Measurements from ENCODE around the gene SAFB2. TPM values are rescaled to one million over a fixed set of nuclear protein-coding genes. Genes with fewer than 3 reads are reported as not detected.

The SAFB2 gene
- total RNA-seq, 4 donors from 2014 or later: 59.5 to 200 (median 121) TPM

DNA sequence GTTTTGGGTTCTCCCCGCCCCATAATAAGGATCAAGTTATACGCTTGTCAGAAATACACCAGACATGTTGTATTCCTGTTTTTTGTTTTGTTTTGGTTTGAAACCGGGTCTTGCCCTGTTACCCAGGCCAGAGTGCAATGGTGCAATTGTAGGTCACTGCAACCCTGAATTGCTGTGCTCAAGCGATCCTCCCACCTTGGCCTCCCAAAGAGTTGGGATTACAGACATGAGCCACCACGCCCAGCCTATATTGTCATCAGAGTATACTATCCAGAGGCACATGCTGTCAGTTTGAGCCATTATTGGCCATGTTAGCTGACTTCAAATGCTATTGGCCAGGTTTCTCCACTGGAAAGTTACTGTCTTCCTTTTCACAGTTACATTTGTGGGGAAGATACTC lies 10.1 kb upstream of the SAFB2 start:
- H3K27me3 ChIP-seq: no peaks in the 10 kb centered on the region
- H3K36me3 ChIP-seq: peaks cover 0 to 18% (median 0%) of the 10 kb centered on the region in 3 donors
- no peak overlapping the region for H3K4me3 ChIP-seq
- DNase-seq: peak in 1 of 3 donors; percentile 44
- peaks cover 0 to 33% (median 4%) of the 10 kb centered on the region in 4 donors for H3K4me1 ChIP-seq
- no peak overlapping the region for H3K27ac ChIP-seq
- no peak for TF ChIP-seq POLR2A (IDR thresholded peaks at IDR 0.05)
- TF ChIP-seq CTCF (IDR thresholded peaks at IDR 0.05): no peak
- H3K9me3 ChIP-seq: no peaks in the 10 kb centered on the region

DNA sequence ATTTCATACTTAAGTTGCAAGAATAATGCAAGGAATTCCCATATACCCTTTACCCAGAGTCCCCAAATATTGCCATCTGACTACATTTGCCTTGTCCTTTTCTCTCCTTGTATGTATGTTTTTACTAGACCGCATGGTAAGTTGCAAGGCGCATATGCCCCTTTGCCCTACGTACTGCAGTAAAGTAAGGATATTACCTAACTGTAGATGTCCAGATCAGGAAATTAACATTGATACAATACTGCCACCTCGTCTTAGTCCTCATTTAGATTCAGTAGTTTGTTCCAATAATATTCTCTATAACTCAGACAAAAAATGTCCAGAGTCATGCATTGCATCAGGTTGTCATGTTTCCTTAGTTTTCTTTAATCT lies 9.7 kb upstream of the SAFB2 start:
- TF ChIP-seq POLR2A (IDR thresholded peaks at IDR 0.05): no peak
- TF ChIP-seq CTCF (IDR thresholded peaks at IDR 0.05): no peak
- Histone ChIP-seq H3K36me3 (peaks cover 0 to 23% (median 0%) of the 10 kb centered on the region in 3 donors), H3K27me3 (no peaks in the 10 kb centered on the region), H3K27ac (no peak overlapping the region), H3K9me3 (no peaks in the 10 kb centered on the region), H3K4me3 (no peak overlapping the region), H3K4me1 (peaks cover 0 to 36% (median 4%) of the 10 kb centered on the region in 4 donors)
- DNase-seq: peak in 1 of 3 donors; percentile 22

GRCh38 chr19:5631567-5632240 lies 9.1 kb upstream of the SAFB2 start:
- Histone ChIP-seq H3K4me3 (no peak overlapping the region), H3K27me3 (no peaks in the 10 kb centered on the region), H3K27ac (no peak overlapping the region), H3K36me3 (peaks cover 0 to 28% (median 0%) of the 10 kb centered on the region in 3 donors), H3K9me3 (no peaks in the 10 kb centered on the region), H3K4me1 (peaks cover 0 to 41% (median 4%) of the 10 kb centered on the region in 4 donors)
- TF ChIP-seq POLR2A (IDR thresholded peaks at IDR 0.05) (no peak), CTCF (IDR thresholded peaks at IDR 0.05) (no peak)
- peak in 1 of 3 donors; percentile 25 for DNase-seq

DNA sequence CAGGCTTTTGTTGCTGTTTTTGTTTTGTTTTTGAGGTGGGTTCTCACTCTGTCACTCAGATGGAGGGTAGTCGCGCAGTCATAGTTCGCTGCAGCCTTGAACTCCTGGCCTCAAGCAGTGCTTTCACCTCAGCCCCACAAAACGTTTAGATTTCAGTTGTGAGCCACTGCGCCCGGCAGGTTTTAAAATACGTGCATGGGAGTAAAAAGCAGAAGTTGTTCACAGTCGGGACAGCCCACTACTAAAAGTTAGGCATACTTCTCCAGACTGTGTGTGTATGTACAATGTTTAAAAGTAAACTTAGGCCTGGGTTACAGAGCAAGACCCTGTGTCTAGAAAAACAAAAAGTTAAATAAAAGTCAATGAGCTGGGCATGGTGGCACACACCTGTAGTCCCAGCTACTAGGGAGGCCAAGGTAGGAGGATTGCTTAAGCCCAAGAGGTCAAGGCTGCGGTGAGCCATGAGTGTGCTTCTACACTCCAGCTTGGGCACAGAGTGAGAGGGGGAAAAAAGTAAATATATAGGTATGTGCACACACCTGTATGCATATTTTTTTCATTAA lies 6.4 kb upstream of the SAFB2 start:
- peaks cover 0 to 45% (median 0%) of the 10 kb centered on the region in 3 donors for H3K36me3 ChIP-seq
- no peaks in the 10 kb centered on the region for H3K9me3 ChIP-seq
- peak overlapping the region in 1 of 4 donors; percentile 40 for H3K27ac ChIP-seq
- no peaks in the 10 kb centered on the region for H3K27me3 ChIP-seq
- no peak for TF ChIP-seq POLR2A (IDR thresholded peaks at IDR 0.05)
- TF ChIP-seq CTCF (IDR thresholded peaks at IDR 0.05): no peak
- no peak overlapping the region for H3K4me3 ChIP-seq
- H3K4me1 ChIP-seq: peaks cover 4 to 63% (median 17%) of the 10 kb centered on the region in 4 donors
- peak in 2 of 3 donors; percentile 47 to 52 for DNase-seq

DNA sequence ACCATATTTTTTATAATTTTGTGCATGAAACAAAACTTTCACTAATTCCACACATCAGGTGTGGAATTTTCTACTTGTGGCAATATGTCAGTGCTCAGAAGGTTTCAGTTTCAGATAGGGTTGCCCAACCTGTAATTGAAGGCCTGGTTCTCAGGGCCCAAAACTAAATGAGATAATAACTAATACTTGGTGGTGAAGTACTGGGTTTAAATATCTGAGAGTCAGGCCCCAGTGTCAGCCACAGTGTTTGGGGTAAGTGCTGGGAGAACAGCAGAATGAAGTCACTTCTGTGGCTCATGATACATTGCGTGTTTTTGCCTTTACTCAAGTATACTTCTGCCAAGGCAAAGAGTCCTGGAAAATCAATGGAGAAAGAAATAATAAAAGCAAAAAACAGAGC lies 5.9 kb upstream of the SAFB2 start:
- Histone ChIP-seq H3K36me3 (peaks cover 0 to 45% (median 0%) of the 10 kb centered on the region in 3 donors), H3K4me3 (no peak overlapping the region), H3K9me3 (no peaks in the 10 kb centered on the region), H3K27ac (peak overlapping the region in 1 of 4 donors; percentile 40), H3K4me1 (peaks cover 4 to 63% (median 17%) of the 10 kb centered on the region in 4 donors), H3K27me3 (no peaks in the 10 kb centered on the region)
- DNase-seq: no peak
- TF ChIP-seq POLR2A (IDR thresholded peaks at IDR 0.05) (no peak), CTCF (IDR thresholded peaks at IDR 0.05) (no peak)
